ENCODE measurements around the gene STAU1. TPM values are rescaled to one million over a fixed set of nuclear protein-coding genes. Genes with fewer than 3 reads are reported as not detected.

STAU1 gene
- total and polyA plus RNA-seq, 2 of the 13 experiments (the other 11 are each of a cell fraction or from before 2014, with no cell fraction given), result 119 to 133 TPM

- TF ChIP-seq PAXIP1 (CRISPR knock-in tag; conservative IDR thresholded peaks at IDR 0.05), result 0 out of 2 replicates have a peak, but pooled peaks have one; percentile 36
- peak; percentile 55; the same call in 1 of the 2 replicates for TF ChIP-seq AFF4 (CRISPR knock-in tag; IDR thresholded peaks at IDR 0.05)
- no peak for TF ChIP-seq ZMYM2 (CRISPR knock-in tag; IDR thresholded peaks at IDR 0.05)
- TF ChIP-seq SOX5 (CRISPR knock-in tag; IDR thresholded peaks at IDR 0.05; ENCODE audit: borderline replicate concordance), result peak; percentile 69
- TF ChIP-seq ZNF143 (CRISPR knock-in tag; IDR thresholded peaks at IDR 0.05), result no peak
- TF ChIP-seq RBAK (CRISPR knock-in tag; IDR thresholded peaks at IDR 0.05), result no peak
- no peak for TF ChIP-seq MTF2 (CRISPR knock-in tag; IDR thresholded peaks at IDR 0.05; ENCODE audit: borderline replicate concordance)
- 0 out of 2 replicates have a peak, but pooled peaks have one; percentile 45 for TF ChIP-seq BRCA1 (CRISPR knock-in tag; IDR thresholded peaks at IDR 0.05)
- peak; percentile 83 for TF ChIP-seq PHF5A (CRISPR knock-in tag; IDR thresholded peaks at IDR 0.05; ENCODE audit: low read depth, unreplicated experiment)
- TF ChIP-seq ATM (IDR thresholded peaks at IDR 0.05; ENCODE audit: borderline replicate concordance), result no peak
- peak; percentile 41; the same call in 1 of the 2 replicates for TF ChIP-seq GABPB1 (CRISPR knock-in tag; IDR thresholded peaks at IDR 0.05)
- peak; percentile 68 for TF ChIP-seq ASH2L (IDR thresholded peaks at IDR 0.05; ENCODE audit: insufficient read length, low read depth, low read length)
- TF ChIP-seq ZNF513 (CRISPR knock-in tag; conservative IDR thresholded peaks at IDR 0.05), result no peak
- peak; percentile 23; the same call in 1 of the 2 replicates for TF ChIP-seq SIX1 (CRISPR knock-in tag; IDR thresholded peaks at IDR 0.05; ENCODE audit: borderline replicate concordance)
- no peak for TF ChIP-seq ZBTB21 (CRISPR knock-in tag; IDR thresholded peaks at IDR 0.05)
- peak; percentile 65; the same call in 1 of the 2 replicates for TF ChIP-seq GATAD1 (CRISPR knock-in tag; IDR thresholded peaks at IDR 0.05)
- no peak for TF ChIP-seq SP1 (IDR thresholded peaks at IDR 0.05)
- peak; percentile 47; the same call in 1 of the 2 replicates for TF ChIP-seq SP1 (CRISPR knock-in tag; IDR thresholded peaks at IDR 0.05)
These were observed 29.0 kb upstream of the STAU1 start (continued) for GRCh38 chr20:49216991-49217578.
